ENCODE data around the gene MEGF11.

The MEGF11 gene

DNA sequence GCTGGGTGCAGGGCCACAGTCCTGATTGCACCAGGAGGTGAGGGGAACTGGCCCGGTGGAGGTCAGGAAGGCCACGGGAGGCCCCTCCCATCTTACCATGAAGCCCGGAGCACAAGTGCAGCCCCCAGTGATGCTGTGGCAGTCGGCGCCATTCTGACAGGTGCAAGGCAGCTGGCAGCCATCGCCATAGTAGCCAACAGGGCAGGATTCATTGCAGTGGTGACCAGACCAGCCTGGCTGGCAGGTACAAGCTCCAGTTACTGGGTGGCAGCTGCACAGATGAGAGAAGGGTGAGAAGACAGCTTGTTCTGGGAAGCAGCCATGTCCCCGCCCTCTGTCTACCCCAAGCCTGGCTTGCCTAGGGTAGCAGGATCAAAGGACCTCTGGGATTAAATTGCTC is 296.1 kb downstream of the MEGF11 start:
- peak; percentile 77 for DNase-seq

DNA sequence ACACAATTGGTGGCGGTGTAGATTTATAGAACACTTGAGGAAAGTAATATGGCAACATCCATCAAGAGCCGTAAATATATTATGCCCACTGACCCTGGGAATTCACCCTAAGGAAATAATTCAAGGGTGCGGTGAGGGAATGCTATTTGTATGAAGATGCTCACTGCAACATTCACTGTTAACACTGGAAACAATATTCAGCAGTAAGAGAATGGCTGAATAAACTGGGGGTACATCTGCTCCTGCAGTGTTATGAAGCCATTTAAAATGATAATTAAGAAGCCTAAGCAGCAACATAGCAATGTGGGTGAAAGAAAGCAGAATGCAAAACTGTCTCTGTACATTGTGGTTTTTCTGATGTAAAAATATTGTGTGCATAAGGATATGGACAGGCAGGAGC is 296.7 kb downstream of the MEGF11 start:
- no peak for DNase-seq

DNA sequence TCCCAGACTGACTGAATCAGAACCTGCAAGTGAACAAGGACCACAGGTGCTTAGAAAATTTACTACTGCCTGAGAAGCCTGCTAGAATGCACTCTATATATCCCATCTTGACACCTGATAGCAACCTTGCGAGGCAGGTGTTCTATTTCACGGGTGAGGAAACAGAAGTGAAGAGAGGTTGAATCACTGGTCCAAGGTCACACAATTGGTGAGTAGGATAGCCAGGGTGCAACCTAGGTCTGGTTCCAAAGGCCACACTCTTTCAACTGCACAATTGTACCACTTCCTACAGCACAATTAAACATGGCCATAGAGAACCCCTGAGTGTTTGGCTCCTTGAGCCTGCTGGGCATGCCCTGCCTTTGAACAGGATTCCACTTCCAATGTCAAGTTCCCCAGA is 297.2 kb downstream of the MEGF11 start:
- DNase-seq = peak; percentile 24

DNA sequence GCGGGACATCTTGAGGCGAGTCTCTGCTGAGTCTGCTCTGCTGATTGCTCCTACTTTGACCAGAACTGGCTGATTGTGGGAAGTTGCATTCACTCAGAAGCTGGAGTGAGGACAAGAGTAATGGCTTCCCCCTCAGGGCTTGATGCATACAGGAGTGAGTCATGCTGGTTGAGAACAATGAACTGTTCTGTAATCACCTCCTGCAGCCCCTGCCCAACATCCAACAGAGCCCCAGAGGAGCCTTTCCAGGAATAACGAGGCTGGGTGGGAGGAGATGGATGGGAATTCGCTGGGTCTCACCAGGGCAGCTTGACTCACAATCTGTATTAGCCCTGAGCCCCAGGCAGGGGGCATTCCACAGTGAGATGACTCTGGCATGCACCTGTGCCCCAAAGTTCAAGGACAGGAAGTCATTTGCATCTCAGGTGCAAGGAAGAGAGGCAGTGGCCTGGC is 299.2 kb downstream of the MEGF11 start:
- peak; percentile 99 for DNase-seq

DNA sequence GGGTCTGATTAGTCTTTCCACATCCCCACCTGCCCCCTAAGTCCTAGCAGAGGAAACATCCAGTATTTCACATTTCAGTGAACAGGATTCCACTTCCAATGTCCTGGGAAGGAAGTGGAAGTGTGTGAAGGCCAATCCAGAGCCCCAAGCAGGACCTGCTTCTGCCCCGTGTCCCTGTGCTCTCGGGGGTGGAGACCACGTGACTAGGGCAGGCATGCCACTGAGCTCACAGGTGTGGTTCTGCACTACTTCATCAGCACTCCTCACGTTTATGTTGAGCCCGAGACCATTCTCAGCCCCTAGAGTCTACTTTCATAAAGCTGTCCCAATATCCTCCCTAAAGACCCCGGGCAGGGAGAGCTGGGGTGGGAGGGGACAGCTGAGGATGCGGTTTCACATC is 299.9 kb downstream of the MEGF11 start:
- no peak for DNase-seq

DNA sequence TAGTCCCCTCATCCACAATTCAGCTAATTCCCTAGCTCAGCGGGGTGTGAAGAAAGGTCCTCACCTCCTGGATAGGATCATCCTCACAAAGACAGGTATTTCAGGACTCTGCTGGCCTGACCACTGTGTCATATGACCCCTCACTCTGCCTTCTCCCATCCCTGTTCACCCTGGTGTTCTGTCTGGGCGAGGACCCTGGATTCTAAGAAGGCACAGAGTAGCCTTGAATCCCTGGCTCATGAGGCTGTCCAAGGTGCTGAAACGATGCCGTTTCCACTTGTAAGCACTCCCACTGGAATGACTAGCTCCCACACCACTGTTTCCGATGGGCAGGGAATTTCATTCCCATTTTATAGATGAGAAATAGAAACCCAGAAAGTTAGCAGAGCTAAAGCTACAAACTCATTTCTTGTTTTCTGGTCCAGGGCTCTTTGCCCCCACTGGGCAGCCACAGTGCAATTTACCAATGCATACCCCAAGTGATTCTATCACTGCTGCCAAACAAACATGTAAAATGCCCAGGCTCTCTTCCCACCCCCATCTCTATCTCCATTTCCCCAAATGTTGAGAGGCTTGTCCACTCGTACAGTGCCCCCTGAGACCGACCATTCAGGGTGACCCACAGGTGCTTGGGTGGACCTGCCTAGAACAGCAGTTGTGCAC is 301.0 kb downstream of the MEGF11 start:
- DNase-seq = no peak

DNA sequence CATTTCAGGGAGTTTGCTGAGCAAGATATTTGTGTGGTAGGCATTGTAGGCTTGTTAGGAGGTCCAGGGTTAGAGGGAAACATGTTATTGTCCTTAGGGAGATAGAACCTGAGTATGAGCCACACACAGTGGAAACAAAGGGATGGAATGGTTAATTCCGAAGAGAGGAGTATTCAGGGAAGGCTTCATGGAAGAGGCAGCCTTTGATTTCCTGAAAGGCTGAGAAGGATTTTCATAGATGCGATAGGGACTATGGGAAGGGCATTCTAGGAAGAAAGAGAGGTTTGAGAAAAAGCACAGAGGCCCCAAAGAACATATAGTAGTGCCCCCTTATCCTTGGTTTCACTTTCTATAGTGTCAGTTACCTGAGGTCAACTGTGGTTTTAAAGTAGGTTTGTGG is 302.5 kb downstream of the MEGF11 start:
- no peak for DNase-seq

DNA sequence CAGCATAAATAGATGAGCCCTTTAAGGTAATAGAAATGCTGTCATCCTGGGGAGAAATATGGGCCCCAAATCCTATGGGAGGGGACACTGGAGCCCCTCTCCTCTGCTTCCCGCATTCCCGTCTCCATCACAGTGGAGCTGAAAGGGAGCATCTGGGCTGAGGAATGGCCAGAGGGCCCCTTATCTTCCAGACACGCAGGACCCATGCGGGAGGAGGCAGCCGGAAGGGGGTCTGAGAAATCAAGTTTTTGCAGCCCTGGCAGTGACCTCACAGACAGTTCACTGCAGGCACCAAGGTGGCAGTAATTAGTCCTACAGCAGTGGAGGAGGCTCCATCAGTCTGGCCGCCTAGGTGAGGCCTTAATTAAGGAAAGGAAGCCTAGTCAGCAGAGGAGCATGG is 304.1 kb downstream of the MEGF11 start:
- DNase-seq = peak; percentile 21

DNA sequence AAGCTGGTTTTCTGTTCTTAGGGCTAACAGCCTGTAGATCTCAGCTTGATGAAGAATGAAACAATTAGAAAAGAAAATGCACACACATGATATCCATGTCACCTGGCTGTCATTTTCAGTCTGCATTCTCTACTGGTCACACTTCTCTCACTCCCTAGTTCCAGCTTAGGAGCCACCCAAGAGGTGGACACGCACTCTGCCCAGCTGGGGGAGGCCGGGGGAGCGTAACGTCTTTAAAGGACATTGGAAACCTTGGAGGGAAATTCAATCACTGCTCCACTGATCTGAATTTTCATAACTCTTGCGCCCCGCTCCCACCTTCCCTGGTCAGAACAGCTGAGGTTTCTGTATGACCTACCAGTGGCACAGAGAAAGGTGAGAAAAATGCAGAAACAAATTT is 304.5 kb downstream of the MEGF11 start:
- DNase-seq = no peak

DNA sequence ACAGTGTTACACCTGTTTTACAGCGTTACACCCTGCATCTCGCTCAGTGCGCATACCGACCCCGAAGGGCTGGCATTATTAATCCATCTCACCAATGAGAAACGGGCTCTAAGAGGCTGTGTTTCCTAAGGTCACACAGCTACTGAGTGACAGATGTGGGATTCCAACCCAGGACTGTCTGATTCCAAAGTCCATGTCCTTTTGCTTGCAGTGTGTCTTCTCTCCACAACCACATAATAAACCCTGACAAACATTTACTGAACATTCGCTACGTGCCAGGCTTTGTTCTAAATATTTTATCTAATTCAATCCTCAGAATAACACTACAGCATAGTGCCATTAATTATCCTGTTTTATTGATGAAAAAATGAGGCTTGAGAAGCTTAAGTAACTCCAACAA is 305.2 kb downstream of the MEGF11 start:
- DNase-seq = no peak

DNA sequence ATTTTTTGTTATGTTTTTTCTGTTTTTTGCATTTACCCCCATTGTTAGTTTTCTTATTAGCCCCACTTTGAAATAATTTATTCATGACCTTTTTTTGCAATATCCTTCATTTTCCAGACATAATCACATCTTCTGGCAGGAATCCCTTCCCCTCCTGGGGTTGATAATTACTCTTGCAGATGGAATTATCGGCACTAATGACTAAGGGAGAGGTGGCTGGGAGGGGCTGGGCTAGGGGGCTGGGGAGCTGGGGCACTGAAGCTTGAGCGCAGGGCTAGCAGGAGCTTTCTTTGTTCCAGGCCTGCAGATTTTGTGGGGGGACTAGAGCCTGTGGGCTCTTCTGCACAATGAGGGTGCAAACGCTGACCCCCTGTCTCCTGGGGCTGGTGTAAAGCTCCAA is 306.5 kb downstream of the MEGF11 start:
- peak; percentile 78 for DNase-seq

DNA sequence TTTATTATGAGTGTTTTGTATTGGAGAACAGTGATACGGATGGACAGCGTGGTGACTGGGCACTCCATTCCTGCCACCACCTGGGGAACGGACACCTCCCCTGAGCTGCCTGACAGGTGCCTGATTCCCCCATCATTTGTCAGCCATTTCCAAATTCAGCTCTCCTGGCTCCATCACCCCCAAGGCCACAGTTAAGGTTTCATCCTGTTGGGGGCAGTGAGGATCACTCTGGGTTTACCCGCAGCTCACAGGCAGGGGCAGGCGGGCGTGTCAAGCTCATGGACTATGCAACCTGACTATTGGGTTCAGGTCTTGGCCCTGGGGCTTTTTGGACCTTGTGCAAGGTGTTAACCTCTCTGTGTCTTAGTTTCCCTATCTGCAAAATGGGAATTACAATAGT is 307.9 kb downstream of the MEGF11 start:
- peak; percentile 35 for DNase-seq

DNA sequence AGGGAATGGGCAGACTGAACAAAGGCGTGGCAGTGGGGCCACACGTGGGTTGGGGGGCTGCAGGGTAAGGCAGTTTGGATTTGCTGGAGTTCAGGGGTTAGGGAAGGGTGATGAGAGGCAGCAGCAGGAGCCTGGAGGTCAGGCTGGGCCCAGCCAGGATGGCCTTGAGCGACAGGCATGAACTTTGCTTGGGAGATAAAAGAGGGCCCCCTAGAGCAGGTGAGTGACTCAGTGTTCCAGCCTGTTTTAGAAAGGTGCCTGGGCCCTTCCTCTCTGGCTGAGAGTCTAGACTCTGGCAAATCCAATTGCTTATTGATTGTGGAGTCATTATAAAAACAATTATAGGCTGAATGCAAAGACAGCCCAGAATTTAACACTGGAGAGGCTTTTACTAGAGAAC is 309.1 kb downstream of the MEGF11 start:
- DNase-seq = no peak

DNA sequence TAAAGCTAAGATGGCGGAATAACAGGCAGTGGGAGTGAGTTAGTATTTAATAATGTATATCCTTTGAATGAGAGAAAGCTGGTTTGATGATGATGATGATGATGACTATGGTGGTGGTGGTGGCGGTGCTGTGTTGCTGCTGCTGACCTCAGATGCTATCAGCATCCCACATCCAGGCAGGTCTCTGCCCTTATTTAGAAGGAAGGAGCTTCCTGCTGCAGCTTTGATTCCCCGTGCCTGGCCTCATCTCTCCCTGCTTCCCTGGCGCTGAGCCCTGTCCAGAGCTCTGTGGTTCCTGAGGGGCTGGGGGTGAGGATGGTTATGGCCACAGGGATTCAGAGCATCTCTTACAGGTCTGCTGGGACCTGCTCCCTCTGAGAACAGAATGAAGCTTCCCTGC is 311.1 kb downstream of the MEGF11 start:
- DNase-seq = no peak

DNA sequence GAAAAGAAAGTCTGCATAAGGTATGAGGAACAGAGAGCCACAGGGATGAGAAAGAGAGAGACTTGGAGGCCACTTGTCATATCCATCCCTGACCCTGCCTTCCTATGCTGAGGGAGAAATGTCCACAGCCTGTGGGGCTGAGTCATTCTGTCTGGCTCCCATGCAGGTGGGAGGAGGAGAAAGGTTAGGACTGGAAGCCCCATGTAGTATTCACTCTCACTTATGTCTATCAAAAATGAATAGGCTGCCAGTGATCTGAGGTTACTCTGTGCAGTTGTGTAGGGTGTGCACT is 313.0 kb downstream of the MEGF11 start:
- DNase-seq = peak; percentile 72

DNA sequence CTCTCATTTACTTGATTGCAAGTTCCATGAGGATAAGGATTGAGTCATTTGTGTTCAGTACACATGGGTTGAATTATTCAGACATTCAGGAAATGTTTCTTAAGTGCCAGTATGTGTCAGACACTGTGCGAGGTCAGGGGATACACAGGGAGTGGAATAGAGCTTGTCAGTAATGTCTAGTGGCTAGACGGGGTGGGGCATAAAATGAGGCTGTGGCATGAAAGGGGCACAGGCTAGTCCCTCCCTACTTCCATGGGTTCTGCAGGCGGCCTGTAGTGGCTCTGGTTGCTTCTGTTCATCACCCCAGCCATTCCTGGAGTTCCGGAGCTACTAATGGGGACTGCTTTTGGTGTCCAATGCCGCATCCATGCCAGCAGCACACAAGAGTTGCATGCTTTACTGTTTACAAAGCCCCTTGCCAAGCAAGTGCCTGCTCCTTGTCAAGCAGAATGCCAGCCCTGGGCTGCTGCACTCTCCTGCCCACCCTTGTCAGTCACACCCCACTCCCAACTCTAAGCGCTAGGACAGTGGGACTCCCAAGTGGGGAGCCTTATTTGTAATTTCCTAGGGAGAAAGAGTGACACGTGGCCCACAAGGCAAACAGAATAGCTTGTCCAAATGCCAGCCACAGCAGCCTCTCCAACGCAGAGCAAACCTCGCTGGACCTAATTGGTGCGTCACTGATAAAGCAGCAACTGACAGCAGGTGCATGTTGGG is 313.5 kb downstream of the MEGF11 start:
- peak; percentile 72 for DNase-seq

DNA sequence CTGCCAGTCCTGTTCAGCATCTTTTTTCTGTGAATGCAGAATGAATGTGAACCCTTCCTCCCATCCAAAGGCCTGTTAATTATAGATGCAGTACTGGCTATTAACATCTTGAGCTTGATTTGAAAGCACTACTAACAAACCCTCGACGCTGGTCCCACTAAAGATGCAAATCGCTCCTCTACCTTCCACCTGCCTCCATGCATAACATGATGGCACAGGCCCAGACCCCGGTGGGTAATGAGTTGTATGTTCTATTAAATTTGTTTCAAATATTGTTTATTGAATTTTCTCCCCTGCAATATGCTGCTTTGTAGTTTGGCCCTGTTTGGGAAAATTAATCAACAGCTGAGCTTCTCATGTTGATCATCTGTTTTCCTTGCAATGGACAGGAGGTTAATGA is 314.9 kb downstream of the MEGF11 start:
- DNase-seq = no peak

DNA sequence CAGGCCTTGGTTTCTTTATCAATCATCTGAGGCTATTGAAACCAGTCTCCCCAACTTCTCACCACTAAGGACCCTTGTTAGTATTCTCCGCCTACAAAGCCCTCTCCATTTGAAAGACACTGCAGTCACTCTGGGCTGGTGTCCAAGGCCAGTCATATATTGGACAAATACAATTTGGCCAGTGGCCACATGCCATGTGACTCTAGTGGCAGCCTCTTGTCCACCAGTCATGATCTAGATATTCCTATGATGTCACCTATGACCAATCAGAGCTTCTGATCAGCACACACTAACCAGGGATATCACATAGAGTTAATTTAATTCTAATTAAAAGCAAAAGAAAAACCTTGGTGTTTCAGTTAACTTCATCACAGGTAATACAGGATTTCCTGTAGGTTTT is 316.1 kb downstream of the MEGF11 start:
- peak; percentile 61 for DNase-seq

DNA sequence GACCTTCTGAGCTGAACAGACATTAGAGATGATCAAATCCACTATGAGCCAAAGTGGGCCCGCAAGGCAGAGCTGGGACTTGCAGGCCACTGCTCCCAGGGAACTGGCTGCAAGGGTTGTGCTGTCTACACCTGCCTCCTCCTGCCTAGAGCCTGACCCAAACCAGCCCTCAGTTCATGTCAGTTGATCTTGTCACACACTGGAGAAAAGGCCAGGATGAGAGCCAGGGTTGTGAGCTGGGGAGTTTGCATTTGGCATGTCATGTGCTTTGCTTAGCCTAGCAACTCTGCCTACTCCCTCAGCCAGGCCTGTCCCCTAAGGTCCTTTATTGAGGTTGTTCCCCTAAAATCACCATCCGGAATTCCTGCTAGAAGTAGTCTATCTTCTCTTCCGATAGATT is 316.5 kb downstream of the MEGF11 start:
- no peak for DNase-seq

DNA sequence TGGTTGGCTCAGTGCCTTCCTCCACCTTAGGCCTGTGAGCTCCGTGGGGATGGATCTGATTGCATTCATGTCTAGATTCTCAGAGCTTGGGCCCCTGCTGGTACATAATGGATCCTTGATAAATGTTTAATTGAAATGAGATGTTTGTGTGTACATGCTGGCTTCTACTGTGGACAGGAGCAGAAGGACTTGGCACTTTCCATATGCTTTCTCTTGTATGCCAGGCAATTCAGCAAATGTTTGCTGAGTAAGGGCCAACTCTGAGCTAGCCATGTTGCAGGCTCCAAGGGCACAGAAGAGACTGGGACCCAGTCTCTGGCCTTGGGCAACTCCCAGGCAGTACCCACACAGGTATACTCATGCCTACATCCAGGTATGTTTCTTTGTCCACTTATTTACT is 317.3 kb downstream of the MEGF11 start:
- DNase-seq = peak; percentile 95

DNA sequence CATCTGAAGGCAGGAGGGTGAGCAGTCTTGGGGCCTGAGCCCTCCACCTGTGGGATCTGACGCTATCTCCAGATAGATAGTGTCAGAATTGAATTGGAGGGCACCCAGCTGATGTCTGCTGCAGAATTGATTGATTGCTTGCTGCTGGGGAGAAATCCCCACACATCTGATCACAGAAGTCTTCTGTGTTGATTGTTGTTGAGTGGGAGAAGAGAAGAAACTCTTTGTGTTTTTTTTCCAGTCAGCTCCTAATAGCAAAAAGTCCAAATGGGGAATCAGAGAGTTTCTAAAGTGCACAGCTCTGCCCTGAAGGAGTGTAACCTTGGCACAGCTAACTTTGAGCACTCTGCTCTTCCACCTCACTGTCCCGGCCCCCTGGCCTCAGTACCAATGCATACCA is 318.2 kb downstream of the MEGF11 start:
- DNase-seq = no peak

DNA sequence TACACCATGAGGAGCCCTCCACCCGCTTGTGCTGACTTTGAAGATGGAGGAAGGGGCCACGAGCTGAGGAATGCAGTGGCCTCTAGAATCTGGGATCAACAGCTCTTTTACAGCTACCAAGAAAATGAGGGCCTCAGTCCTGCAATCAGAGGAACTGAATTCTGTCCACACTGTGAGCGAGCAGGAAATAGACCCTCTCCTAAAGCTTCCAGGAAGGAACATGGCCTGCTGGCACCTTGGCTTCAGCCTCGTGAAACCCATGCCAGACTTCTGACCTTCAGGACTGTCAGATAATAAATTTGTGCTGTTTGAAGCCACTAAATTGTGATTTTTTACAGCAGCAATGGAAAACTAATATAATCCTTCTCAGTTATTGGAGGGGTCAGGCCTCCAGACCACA is 322.3 kb downstream of the MEGF11 start:
- no peak for DNase-seq

DNA sequence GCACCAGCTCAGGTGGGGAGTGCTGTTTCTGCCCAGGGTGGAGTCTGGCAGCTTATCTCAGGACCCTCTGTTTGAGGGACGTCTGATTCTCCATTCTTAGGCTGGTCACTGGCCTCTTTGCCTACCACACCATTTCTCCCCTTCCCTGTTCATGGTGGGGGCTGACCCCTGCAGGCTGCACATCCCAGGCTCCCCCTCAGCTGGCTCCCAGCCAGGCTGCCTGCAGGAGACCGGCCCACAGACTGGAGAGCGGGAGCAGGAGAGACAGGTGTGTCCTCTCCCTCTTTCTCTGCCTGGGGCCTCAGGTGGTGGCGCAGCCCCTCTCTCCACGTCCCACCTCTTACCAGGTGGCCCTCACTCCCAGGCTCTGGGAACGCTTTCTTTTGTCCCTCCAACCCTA is 323.4 kb downstream of the MEGF11 start:
- peak; percentile 95 for DNase-seq

DNA sequence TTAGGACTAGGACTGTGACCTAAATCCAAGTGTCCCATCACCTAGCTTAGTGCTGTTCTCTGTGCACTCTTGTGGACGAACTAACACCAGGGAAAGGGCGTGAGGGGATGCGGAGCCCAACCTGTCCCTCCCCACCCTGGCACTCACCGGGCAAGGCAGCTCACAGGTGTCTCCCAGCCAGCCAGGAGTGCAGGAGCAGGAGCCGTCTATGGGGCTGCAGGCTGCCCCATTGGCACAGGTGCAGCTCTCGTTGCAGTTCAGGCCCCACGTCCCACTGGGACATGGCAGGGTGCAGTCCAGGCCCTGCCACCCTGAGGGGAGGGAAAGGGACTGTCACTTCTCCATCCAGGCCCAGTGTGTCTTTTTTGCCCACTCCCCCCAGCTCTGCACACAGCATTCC is 324.0 kb downstream of the MEGF11 start:
- DNase-seq = no peak

DNA sequence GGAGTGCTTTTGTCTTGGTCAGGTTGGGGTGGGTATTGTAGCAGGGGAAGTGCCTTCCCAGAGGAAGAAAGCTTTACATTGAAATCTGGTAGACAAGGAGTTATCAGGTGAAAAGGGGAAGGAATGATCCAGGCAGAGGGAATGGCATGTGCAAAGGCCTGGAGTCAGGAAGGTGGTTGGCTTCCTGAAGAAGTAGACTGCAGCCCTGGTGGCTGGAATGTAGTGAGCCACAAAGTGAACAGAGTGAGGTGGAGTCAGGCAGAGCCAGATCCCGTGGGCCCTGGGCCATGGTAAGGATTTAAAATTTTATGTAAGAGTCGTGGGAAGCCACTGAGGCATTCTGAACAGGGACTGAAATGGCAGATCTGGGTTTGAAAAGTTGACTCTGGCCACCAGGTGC is 326.0 kb downstream of the MEGF11 start:
- no peak for DNase-seq

All from NCI-H69 (cell line).